ENCODE results near the gene MEOX1.
"Not testable (repeated sequence)": the region's sequence is repeated elsewhere in the genome, so short reads cannot be mapped to it uniquely, and the experiment has no call there.

Gene MEOX1

GRCh38 chr17:43689131-43689530, 27.4 kb upstream of the MEOX1 start:
- DNase-seq: no peak
- no peaks in the 10 kb centered on the region for H3K27me3 ChIP-seq (ENCODE audit: insufficient read depth, low read length, poor library complexity)
- no peaks in the 10 kb centered on the region for H3K79me1 ChIP-seq (ENCODE audit: low read length)
- no peaks in the 10 kb centered on the region for H3K4me1 ChIP-seq (ENCODE audit: control insufficient read depth, low read depth, low read length)
- H3K23ac ChIP-seq (ENCODE audit: low read length): no peak overlapping the region
- no peak overlapping the region for H4K8ac ChIP-seq (ENCODE audit: low read depth, low read length)
- no peak overlapping the region for H3K18ac ChIP-seq (ENCODE audit: low read length)
- H3K27ac ChIP-seq (ENCODE audit: low read depth, low read length): no peak overlapping the region
- H3K4me3 ChIP-seq (ENCODE audit: low read length): no peak overlapping the region
- no CpG with 5 or more reads among the region's 3 CpGs for WGBS (ENCODE audit: extremely low coverage, insufficient coverage, low lambda C conversion rate)
- H3K56ac ChIP-seq (ENCODE audit: low read length): no peak overlapping the region
- H2AK5ac ChIP-seq (ENCODE audit: low read length): no peak overlapping the region
- H4K5ac ChIP-seq (ENCODE audit: low read length): no peak overlapping the region
- no peak overlapping the region for H3K4ac ChIP-seq (ENCODE audit: low read depth, low read length)
- H3K79me2 ChIP-seq (ENCODE audit: control insufficient read depth, insufficient read depth, low read length): no peaks in the 10 kb centered on the region
- no peak overlapping the region for H2BK120ac ChIP-seq (ENCODE audit: low read depth, low read length)
- no peak overlapping the region for H3K4me2 ChIP-seq (ENCODE audit: low read length)
- no peak overlapping the region for H2BK15ac ChIP-seq (replicated peaks; ENCODE audit: low read depth)
- H2BK5ac ChIP-seq (ENCODE audit: low read length): no peak overlapping the region
- no peak overlapping the region for H3K9ac ChIP-seq (ENCODE audit: low read length)
- no peaks in the 10 kb centered on the region for H3K36me3 ChIP-seq (ENCODE audit: control insufficient read depth, insufficient read depth, low read length)

DNA sequence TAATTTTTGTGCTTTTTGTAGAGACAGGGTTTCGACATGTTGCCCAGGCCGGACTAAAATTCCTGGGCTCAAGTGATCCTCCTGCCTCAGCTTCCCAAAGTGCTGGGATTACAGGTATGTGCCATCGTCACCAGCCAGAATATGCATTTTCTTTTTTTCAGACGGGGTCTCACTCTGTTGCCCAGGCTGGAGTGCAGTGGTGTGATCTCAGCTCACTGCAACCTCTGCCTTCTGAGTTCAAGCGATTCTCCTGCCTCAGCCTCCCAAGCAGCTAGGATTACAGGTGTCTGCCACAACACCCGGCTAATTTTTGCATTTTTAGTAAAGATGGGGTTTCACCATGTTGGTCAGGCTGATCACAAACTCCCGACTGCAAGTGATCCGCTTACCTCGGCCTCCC, 25.2 kb upstream of the MEOX1 start:
- DNase-seq; H3K4ac ChIP-seq (ENCODE audit: low read depth, low read length); H3K56ac ChIP-seq (ENCODE audit: low read length); H4K8ac ChIP-seq (ENCODE audit: low read depth, low read length); H3K27ac ChIP-seq (ENCODE audit: low read depth, low read length); H3K4me1 ChIP-seq (ENCODE audit: control insufficient read depth, low read depth, low read length); H2BK120ac ChIP-seq (ENCODE audit: low read depth, low read length); H3K27me3 ChIP-seq (ENCODE audit: insufficient read depth, low read length, poor library complexity); H2BK5ac ChIP-seq (ENCODE audit: low read length); H3K9ac ChIP-seq (ENCODE audit: low read length); H2AK5ac ChIP-seq (ENCODE audit: low read length); H3K79me1 ChIP-seq (ENCODE audit: low read length); H3K79me2 ChIP-seq (ENCODE audit: control insufficient read depth, insufficient read depth, low read length); H3K36me3 ChIP-seq (ENCODE audit: control insufficient read depth, insufficient read depth, low read length); H4K5ac ChIP-seq (ENCODE audit: low read length); H3K18ac ChIP-seq (ENCODE audit: low read length); H3K23ac ChIP-seq (ENCODE audit: low read length); H2BK15ac ChIP-seq (replicated peaks; ENCODE audit: low read depth); H3K4me3 ChIP-seq (ENCODE audit: low read length); H3K4me2 ChIP-seq (ENCODE audit: low read length): not testable (repeated sequence)
- no CpG with 5 or more reads among the region's 9 CpGs for WGBS (ENCODE audit: extremely low coverage, insufficient coverage, low lambda C conversion rate)

DNA sequence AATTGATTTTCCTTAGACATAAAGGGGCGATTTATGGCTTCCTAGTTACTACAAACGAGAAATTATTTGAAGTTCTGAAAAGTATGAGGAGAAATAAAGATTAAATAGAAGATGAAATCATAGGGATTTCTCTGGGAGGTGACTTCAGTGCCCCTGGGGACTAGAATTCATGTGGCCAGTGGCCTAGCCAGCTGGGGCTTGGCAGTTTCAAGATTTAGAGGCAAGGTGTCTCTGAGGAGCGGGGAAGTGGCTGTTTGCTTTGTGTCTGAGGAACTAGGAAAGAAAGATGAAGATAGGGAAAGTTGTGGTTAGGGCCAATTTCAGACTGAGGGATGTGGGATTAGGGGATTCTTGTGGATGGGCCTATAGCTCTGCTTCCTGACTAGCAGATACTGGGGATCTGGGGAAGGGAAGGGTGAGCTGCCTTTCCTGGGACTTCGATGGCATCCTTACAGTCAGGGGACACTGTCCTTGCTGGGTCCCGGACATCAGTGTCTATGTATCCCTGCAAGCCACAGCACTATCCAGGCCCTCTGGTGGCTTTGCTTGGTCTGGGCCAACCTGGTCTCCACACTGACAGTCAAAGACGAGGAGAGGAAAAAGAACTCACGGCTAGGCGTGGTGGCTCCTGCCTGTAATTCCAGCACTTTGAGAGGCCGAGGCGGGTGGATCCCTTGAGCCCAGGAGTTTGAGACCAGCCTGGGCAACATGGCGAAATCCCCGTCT, 22.4 kb upstream of the MEOX1 start:
- no peak overlapping the region for H2AK5ac ChIP-seq (ENCODE audit: low read length)
- peak overlapping the region; percentile 24 for H3K23ac ChIP-seq (ENCODE audit: low read length)
- no peak overlapping the region for H2BK15ac ChIP-seq (replicated peaks; ENCODE audit: low read depth)
- no peak overlapping the region for H4K5ac ChIP-seq (ENCODE audit: low read length)
- no peak overlapping the region for H3K4me2 ChIP-seq (ENCODE audit: low read length)
- no peaks in the 10 kb centered on the region for H3K36me3 ChIP-seq (ENCODE audit: control insufficient read depth, insufficient read depth, low read length)
- no peak for DNase-seq
- no peak overlapping the region for H3K18ac ChIP-seq (ENCODE audit: low read length)
- no peaks in the 10 kb centered on the region for H3K79me1 ChIP-seq (ENCODE audit: low read length)
- H2BK5ac ChIP-seq (ENCODE audit: low read length): no peak overlapping the region
- H3K4me1 ChIP-seq (ENCODE audit: control insufficient read depth, low read depth, low read length): no peaks in the 10 kb centered on the region
- H3K27me3 ChIP-seq (ENCODE audit: insufficient read depth, low read length, poor library complexity): no peaks in the 10 kb centered on the region
- no peak overlapping the region for H3K27ac ChIP-seq (ENCODE audit: low read depth, low read length)
- no peak overlapping the region for H3K9ac ChIP-seq (ENCODE audit: low read length)
- no peak overlapping the region for H2BK120ac ChIP-seq (ENCODE audit: low read depth, low read length)
- H3K4ac ChIP-seq (ENCODE audit: low read depth, low read length): no peak overlapping the region
- H3K56ac ChIP-seq (ENCODE audit: low read length): no peak overlapping the region
- H3K79me2 ChIP-seq (ENCODE audit: control insufficient read depth, insufficient read depth, low read length): no peaks in the 10 kb centered on the region
- no peak overlapping the region for H3K4me3 ChIP-seq (ENCODE audit: low read length)
- WGBS (ENCODE audit: extremely low coverage, insufficient coverage, low lambda C conversion rate): 100% methylated on average over 2 of the region's 12 CpGs
- H4K8ac ChIP-seq (ENCODE audit: low read depth, low read length): no peak overlapping the region

- H3K18ac ChIP-seq (ENCODE audit: low read length): no peak overlapping the region
- H3K79me2 ChIP-seq (ENCODE audit: control insufficient read depth, insufficient read depth, low read length): no peaks in the 10 kb centered on the region
- no peak overlapping the region for H4K5ac ChIP-seq (ENCODE audit: low read length)
- no peak overlapping the region for H3K4me2 ChIP-seq (ENCODE audit: low read length)
- H4K8ac ChIP-seq (ENCODE audit: low read depth, low read length): no peak overlapping the region
- WGBS (ENCODE audit: extremely low coverage, insufficient coverage, low lambda C conversion rate): no CpG with 5 or more reads among the region's 10 CpGs
- H3K4ac ChIP-seq (ENCODE audit: low read depth, low read length): no peak overlapping the region
- H3K27ac ChIP-seq (ENCODE audit: low read depth, low read length): no peak overlapping the region
- H3K79me1 ChIP-seq (ENCODE audit: low read length): no peaks in the 10 kb centered on the region
- H3K36me3 ChIP-seq (ENCODE audit: control insufficient read depth, insufficient read depth, low read length): no peaks in the 10 kb centered on the region
- no peak for DNase-seq
- H2BK120ac ChIP-seq (ENCODE audit: low read depth, low read length): no peak overlapping the region
- H2AK5ac ChIP-seq (ENCODE audit: low read length): no peak overlapping the region
- H3K4me1 ChIP-seq (ENCODE audit: control insufficient read depth, low read depth, low read length): no peaks in the 10 kb centered on the region
- no peak overlapping the region for H3K9ac ChIP-seq (ENCODE audit: low read length)
- no peak overlapping the region for H3K4me3 ChIP-seq (ENCODE audit: low read length)
- H3K27me3 ChIP-seq (ENCODE audit: insufficient read depth, low read length, poor library complexity): no peaks in the 10 kb centered on the region
- no peak overlapping the region for H2BK5ac ChIP-seq (ENCODE audit: low read length)
- H2BK15ac ChIP-seq (replicated peaks; ENCODE audit: low read depth): no peak overlapping the region
- no peak overlapping the region for H3K23ac ChIP-seq (ENCODE audit: low read length)
- no peak overlapping the region for H3K56ac ChIP-seq (ENCODE audit: low read length)
Measured at GRCh38 chr17:43680461-43680860, 18.7 kb upstream of the MEOX1 start.

GRCh38 chr17:43679911-43680310, 18.2 kb upstream of the MEOX1 start:
- Histone ChIP-seq H3K27ac (ENCODE audit: low read depth, low read length) (no peak overlapping the region), H3K4me1 (ENCODE audit: control insufficient read depth, low read depth, low read length) (no peaks in the 10 kb centered on the region), H2BK120ac (ENCODE audit: low read depth, low read length) (no peak overlapping the region), H3K36me3 (ENCODE audit: control insufficient read depth, insufficient read depth, low read length) (no peaks in the 10 kb centered on the region), H3K79me1 (ENCODE audit: low read length) (no peaks in the 10 kb centered on the region), H3K9ac (ENCODE audit: low read length) (no peak overlapping the region), H2BK15ac (replicated peaks; ENCODE audit: low read depth) (no peak overlapping the region), H3K56ac (ENCODE audit: low read length) (no peak overlapping the region), H3K4ac (ENCODE audit: low read depth, low read length) (no peak overlapping the region), H3K27me3 (ENCODE audit: insufficient read depth, low read length, poor library complexity) (no peaks in the 10 kb centered on the region), H4K5ac (ENCODE audit: low read length) (no peak overlapping the region), H3K4me3 (ENCODE audit: low read length) (no peak overlapping the region), H3K79me2 (ENCODE audit: control insufficient read depth, insufficient read depth, low read length) (no peaks in the 10 kb centered on the region), H3K4me2 (ENCODE audit: low read length) (no peak overlapping the region), H4K8ac (ENCODE audit: low read depth, low read length) (no peak overlapping the region), H3K18ac (ENCODE audit: low read length) (no peak overlapping the region), H2AK5ac (ENCODE audit: low read length) (no peak overlapping the region), H2BK5ac (ENCODE audit: low read length) (no peak overlapping the region), H3K23ac (ENCODE audit: low read length) (no peak overlapping the region)
- WGBS (ENCODE audit: extremely low coverage, insufficient coverage, low lambda C conversion rate): no CpG with 5 or more reads among the region's 8 CpGs
- no peak for DNase-seq

DNA sequence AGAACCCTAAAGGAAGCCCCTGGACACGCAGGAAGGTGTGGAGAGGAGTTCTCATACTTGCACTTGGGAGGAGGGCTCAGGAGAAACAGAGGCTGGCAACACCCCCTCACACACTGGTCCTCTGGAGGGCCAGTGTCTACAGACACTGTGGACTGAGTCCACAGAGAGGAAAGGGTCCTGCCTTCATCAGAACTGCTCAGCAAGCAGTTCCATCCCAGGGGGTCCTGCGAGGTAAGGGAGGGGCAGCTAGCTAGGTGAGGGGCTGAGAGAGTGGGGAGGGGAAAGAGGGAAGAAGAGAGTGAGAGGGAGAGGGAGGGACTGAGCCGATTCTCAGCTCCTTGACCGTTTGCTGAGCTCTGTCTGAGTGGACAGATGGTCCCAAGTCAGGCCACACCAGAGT, 17.7 kb upstream of the MEOX1 start:
- DNase-seq: no peak
- Histone ChIP-seq H2BK5ac (ENCODE audit: low read length) (no peak overlapping the region), H2BK120ac (ENCODE audit: low read depth, low read length) (no peak overlapping the region), H3K27ac (ENCODE audit: low read depth, low read length) (no peak overlapping the region), H3K4me2 (ENCODE audit: low read length) (no peak overlapping the region), H3K4me1 (ENCODE audit: control insufficient read depth, low read depth, low read length) (no peaks in the 10 kb centered on the region), H3K9ac (ENCODE audit: low read length) (no peak overlapping the region), H3K79me1 (ENCODE audit: low read length) (no peaks in the 10 kb centered on the region), H3K23ac (ENCODE audit: low read length) (no peak overlapping the region), H2BK15ac (replicated peaks; ENCODE audit: low read depth) (no peak overlapping the region), H3K4me3 (ENCODE audit: low read length) (no peak overlapping the region), H3K36me3 (ENCODE audit: control insufficient read depth, insufficient read depth, low read length) (no peaks in the 10 kb centered on the region), H3K27me3 (ENCODE audit: insufficient read depth, low read length, poor library complexity) (no peaks in the 10 kb centered on the region), H3K4ac (ENCODE audit: low read depth, low read length) (no peak overlapping the region), H4K5ac (ENCODE audit: low read length) (no peak overlapping the region), H2AK5ac (ENCODE audit: low read length) (no peak overlapping the region), H4K8ac (ENCODE audit: low read depth, low read length) (no peak overlapping the region), H3K18ac (ENCODE audit: low read length) (no peak overlapping the region), H3K79me2 (ENCODE audit: control insufficient read depth, insufficient read depth, low read length) (no peaks in the 10 kb centered on the region), H3K56ac (ENCODE audit: low read length) (peak overlapping the region; percentile 46)
- WGBS (ENCODE audit: extremely low coverage, insufficient coverage, low lambda C conversion rate): no CpG with 5 or more reads among the region's 4 CpGs
